Right lung (tissue), 5 donors: ENCODE data around the gene HMCN1. TPM values are rescaled to one million over a fixed set of nuclear protein-coding genes. Genes with fewer than 3 reads are reported as not detected.
"Not testable (repeated sequence)": the region's sequence is repeated elsewhere in the genome, so short reads cannot be mapped to it uniquely, and the experiment has no call there.

Experiments used
- DNase-seq, 2 donors: peaks; one replicate each; pipeline ENCODE4 v3.0.0-alpha.2; 2013
- polyA plus RNA-seq, 5 donors: library from polyadenylated mRNA; unstranded; fragments of 120-200 nt; gene quantifications; one replicate each; pipeline versions ENCODE4 v1.2.1 to v1.2.3, GENCODE V29; 2013; ENCODE audit warnings: inconsistent platforms in 1 of 5, low replicate concordance in 1 of 5; ENCODE audit not compliant: insufficient read length in 5 of 5, insufficient read depth in 1 of 5

HMCN1 gene
- polyA plus RNA-seq, 5 donors, result 28.1 to 56.5 (median 45.8) TPM

- DNase-seq, result no peak
Measured at GRCh38 chr1:185846672-185847444, 112.7 kb downstream of the HMCN1 start.

GRCh38 chr1:185849014-185849413 lies 114.8 kb downstream of the HMCN1 start:
- DNase-seq, result no peak

- no peak for DNase-seq
Measured at GRCh38 chr1:185850366-185850765, 116.2 kb downstream of the HMCN1 start.

GRCh38 chr1:185853739-185854138 lies 119.5 kb downstream of the HMCN1 start:
- no peak for DNase-seq

GRCh38 chr1:185856482-185856881 lies 122.3 kb downstream of the HMCN1 start:
- DNase-seq, result no peak

- no peak for DNase-seq
Measured at GRCh38 chr1:185857442-185857841, 123.3 kb downstream of the HMCN1 start.

- DNase-seq, result no peak
Measured at GRCh38 chr1:185860311-185860710, 126.1 kb downstream of the HMCN1 start.

- no peak for DNase-seq
Measured at GRCh38 chr1:185860859-185861258, 126.7 kb downstream of the HMCN1 start.

- no peak for DNase-seq
Measured at GRCh38 chr1:185861630-185862029, 127.4 kb downstream of the HMCN1 start.

GRCh38 chr1:185862235-185862634 lies 128.0 kb downstream of the HMCN1 start:
- DNase-seq, result no peak

GRCh38 chr1:185864331-185864730 lies 130.1 kb downstream of the HMCN1 start:
- DNase-seq, result no peak

GRCh38 chr1:185864889-185865517 lies 130.8 kb downstream of the HMCN1 start:
- DNase-seq, result no peak

- DNase-seq, result no peak
Measured at GRCh38 chr1:185869590-185869989, 135.4 kb downstream of the HMCN1 start.

- DNase-seq, result no peak
Measured at GRCh38 chr1:185871627-185872150, 137.5 kb downstream of the HMCN1 start.

- no peak for DNase-seq
Measured at GRCh38 chr1:185874246-185874645, 140.1 kb downstream of the HMCN1 start.

GRCh38 chr1:185880330-185880729 lies 146.1 kb downstream of the HMCN1 start:
- no peak for DNase-seq

GRCh38 chr1:185880779-185881333 lies 146.7 kb downstream of the HMCN1 start:
- no peak for DNase-seq

GRCh38 chr1:185886046-185886445 lies 151.9 kb downstream of the HMCN1 start:
- no peak for DNase-seq

GRCh38 chr1:185886671-185887070 lies 152.5 kb downstream of the HMCN1 start:
- no peak for DNase-seq

- DNase-seq, result not testable (repeated sequence)
Measured at GRCh38 chr1:185892831-185893403, 158.7 kb downstream of the HMCN1 start.

- no peak for DNase-seq
Measured at GRCh38 chr1:185894791-185895190, 160.6 kb downstream of the HMCN1 start.

- no peak for DNase-seq
Measured at GRCh38 chr1:185895208-185895900, 161.2 kb downstream of the HMCN1 start.
